T47D (cell line): ENCODE measurements around the gene MMP24.

ENCODE experiments used
- DNase-seq, 2 experiments: peaks; one replicate each; pipeline versions ENCODE4 v3.0.0 to v3.0.0-alpha.2; 2011 to 2012; ENCODE audit warnings: low read depth in 1 of 2, low spot score in 1 of 2
- JUND ChIP-seq: IDR thresholded peaks from 2 replicates; pipeline ENCODE4 v1.6.1; 2012; ENCODE audit warnings: low read depth
- in situ Hi-C: cut with HindIII; loops from 2 replicates; pipeline ENCODE4 v1.10.0; 2016; ENCODE audit warnings: low sequenced_read_pairs, low pct_unique_long_range_greater_than_20kb

The MMP24 gene

GRCh38 chr20:35320396-35321126 is 94.1 kb downstream of the MMP24 start:
- TF ChIP-seq JUND = no peak
- in situ Hi-C loops = no loop called here
- no peak for DNase-seq

- DNase-seq = no peak
- no peak for TF ChIP-seq JUND
- in situ Hi-C loops = no loop called here
These were observed 98.9 kb downstream of the MMP24 start for GRCh38 chr20:35325401-35325800.

GRCh38 chr20:35326021-35326739 is 99.7 kb downstream of the MMP24 start:
- in situ Hi-C loops = no loop called here
- TF ChIP-seq JUND = no peak
- DNase-seq = no peak
